Measurements from ENCODE around the gene NAV3. TPM values are rescaled to one million over a fixed set of nuclear protein-coding genes. Genes with fewer than 3 reads are reported as not detected.

NAV3 gene
- total and polyA plus RNA-seq, 2 experiments from 2014 or later: 1.2 to 9.0 TPM

GRCh38 chr12:77888611-77889010 lies 57.9 kb downstream of the NAV3 start:
- peak in 1 of 2 donors; percentile 65 for DNase-seq (ENCODE audit: low read depth in 1 of 2, low spot score in 1 of 2)
- H3K9me3 ChIP-seq (ENCODE audit: low read depth): no peaks in the 10 kb centered on the region
- no peaks in the 10 kb centered on the region for H3K27me3 ChIP-seq
- H3K36me3 ChIP-seq: no peaks in the 10 kb centered on the region
- no peaks in the 10 kb centered on the region for H3K4me1 ChIP-seq (ENCODE audit: low read depth)
- no peak for TF ChIP-seq CTCF (IDR thresholded peaks at IDR 0.05; ENCODE audit: low read depth, low read length)
- H3K27ac ChIP-seq: no peak overlapping the region
- H3K4me3 ChIP-seq: no peak overlapping the region

GRCh38 chr12:77891518-77892147 lies 60.9 kb downstream of the NAV3 start:
- no peaks in the 10 kb centered on the region for H3K9me3 ChIP-seq (ENCODE audit: low read depth)
- no peak overlapping the region for H3K27ac ChIP-seq
- H3K36me3 ChIP-seq: no peaks in the 10 kb centered on the region
- no peak for DNase-seq (ENCODE audit: low read depth in 1 of 2, low spot score in 1 of 2)
- TF ChIP-seq CTCF (IDR thresholded peaks at IDR 0.05; ENCODE audit: low read depth, low read length): no peak
- no peaks in the 10 kb centered on the region for H3K27me3 ChIP-seq
- H3K4me3 ChIP-seq: no peak overlapping the region
- H3K4me1 ChIP-seq (ENCODE audit: low read depth): no peaks in the 10 kb centered on the region

GRCh38 chr12:77893918-77894317 lies 63.2 kb downstream of the NAV3 start:
- Histone ChIP-seq H3K27me3 (no peaks in the 10 kb centered on the region), H3K4me3 (no peak overlapping the region), H3K27ac (no peak overlapping the region), H3K9me3 (ENCODE audit: low read depth) (no peaks in the 10 kb centered on the region), H3K4me1 (ENCODE audit: low read depth) (no peaks in the 10 kb centered on the region), H3K36me3 (no peaks in the 10 kb centered on the region)
- peak in 1 of 2 donors; percentile 34 for DNase-seq (ENCODE audit: low read depth in 1 of 2, low spot score in 1 of 2)
- no peak for TF ChIP-seq CTCF (IDR thresholded peaks at IDR 0.05; ENCODE audit: low read depth, low read length)

GRCh38 chr12:77894556-77894955 lies 63.9 kb downstream of the NAV3 start:
- Histone ChIP-seq H3K36me3 (no peaks in the 10 kb centered on the region), H3K9me3 (ENCODE audit: low read depth) (no peaks in the 10 kb centered on the region), H3K4me1 (ENCODE audit: low read depth) (no peaks in the 10 kb centered on the region), H3K27ac (no peak overlapping the region), H3K4me3 (no peak overlapping the region), H3K27me3 (no peaks in the 10 kb centered on the region)
- no peak for TF ChIP-seq CTCF (IDR thresholded peaks at IDR 0.05; ENCODE audit: low read depth, low read length)
- peak in 1 of 2 donors; percentile 13 for DNase-seq (ENCODE audit: low read depth in 1 of 2, low spot score in 1 of 2)

GRCh38 chr12:77895699-77896098 lies 65.0 kb downstream of the NAV3 start:
- no peaks in the 10 kb centered on the region for H3K4me1 ChIP-seq (ENCODE audit: low read depth)

More at GRCh38 chr12:77895699-77896098, 65.0 kb downstream of the NAV3 start:
- DNase-seq (ENCODE audit: low read depth in 1 of 2, low spot score in 1 of 2): no peak
- H3K9me3 ChIP-seq (ENCODE audit: low read depth): no peaks in the 10 kb centered on the region
- H3K4me3 ChIP-seq: no peak overlapping the region
- H3K27me3 ChIP-seq: no peaks in the 10 kb centered on the region
- no peak for TF ChIP-seq CTCF (IDR thresholded peaks at IDR 0.05; ENCODE audit: low read depth, low read length)
- H3K27ac ChIP-seq: no peak overlapping the region
- no peaks in the 10 kb centered on the region for H3K36me3 ChIP-seq

Data from cardiac muscle cell (in vitro differentiated cells and primary cell).